GM21423 (cell line): ENCODE data around the gene SLC6A1.

ENCODE experiments used
- ATAC-seq: cut with Tn5 transposase; IDR thresholded peaks from one replicate; pipeline ENCODE4 v1.9.1; 2021; ENCODE audit warnings: mild to moderate bottlenecking, moderate library complexity; ENCODE audit not compliant: unreplicated experiment

The SLC6A1 gene

GRCh38 chr3:10970306-10970960 lies 22.1 kb upstream of the SLC6A1 start:
- ATAC-seq = no peak

GRCh38 chr3:10972072-10972782 lies 20.3 kb upstream of the SLC6A1 start:
- no peak for ATAC-seq

GRCh38 chr3:10973046-10973595 lies 19.4 kb upstream of the SLC6A1 start:
- no peak for ATAC-seq

DNA sequence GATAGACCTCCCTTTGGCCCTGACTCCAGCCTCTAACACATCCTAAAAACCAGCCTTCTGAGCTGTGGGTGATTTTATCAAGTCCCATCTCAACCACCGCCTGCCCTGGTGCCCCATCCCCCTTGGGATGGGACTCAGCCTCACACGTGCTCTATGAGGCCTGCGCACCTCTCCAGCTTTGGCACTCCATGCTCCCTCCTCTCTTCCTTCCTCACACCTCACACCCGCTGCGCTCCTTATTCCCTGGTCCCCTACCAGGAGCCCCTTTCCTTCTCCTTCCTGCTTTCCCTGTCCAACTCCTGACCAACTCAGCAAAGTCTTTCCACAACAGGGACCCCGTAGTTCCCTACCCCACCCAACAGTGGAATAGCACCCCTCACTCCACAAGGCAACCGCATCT lies 18.4 kb upstream of the SLC6A1 start:
- ATAC-seq = no peak

- no peak for ATAC-seq
Measured at GRCh38 chr3:10974746-10975375, 17.7 kb upstream of the SLC6A1 start.

DNA sequence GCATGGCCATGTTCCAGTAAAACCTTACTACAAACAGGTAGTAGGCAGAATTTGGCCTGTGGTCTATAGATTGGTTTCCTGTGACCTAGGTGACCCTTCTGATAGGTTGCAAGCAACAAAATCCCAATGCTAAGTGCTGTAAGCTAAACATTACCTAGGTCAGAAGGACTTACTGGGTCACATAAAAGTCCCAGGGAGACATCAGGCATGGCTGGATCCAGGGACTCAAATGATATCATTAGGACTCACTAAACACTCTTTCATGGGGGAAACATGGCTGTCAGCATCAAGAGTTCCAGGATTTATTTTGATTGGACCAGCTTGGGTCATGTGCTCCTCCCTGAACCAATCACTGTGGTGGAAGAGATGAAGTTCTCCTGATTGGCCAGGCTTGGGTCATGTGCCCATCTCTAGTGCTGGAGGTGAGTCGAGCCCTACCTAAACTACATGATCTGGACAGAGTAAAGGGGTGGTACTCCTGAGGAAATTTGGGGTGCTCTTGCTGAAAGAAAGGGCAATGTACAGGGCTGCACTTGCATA lies 16.8 kb upstream of the SLC6A1 start:
- no peak for ATAC-seq

DNA sequence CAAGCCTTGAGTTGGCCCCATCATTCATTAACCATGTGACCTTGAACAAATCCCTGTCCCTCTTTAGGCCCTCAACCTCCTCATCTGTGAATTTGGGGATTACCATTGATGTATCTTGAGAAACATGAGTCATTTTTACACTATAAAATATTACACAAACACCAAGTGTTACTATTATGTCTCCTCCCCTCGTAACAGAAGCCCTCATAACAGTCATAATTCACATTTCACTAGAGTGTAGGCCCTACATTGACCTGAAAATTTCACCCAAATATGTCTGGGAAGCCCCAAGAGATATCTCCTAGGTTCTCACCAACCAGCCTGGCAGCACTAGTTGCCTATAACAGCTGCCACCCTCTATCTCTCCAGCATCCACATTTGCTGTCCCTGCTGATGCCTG lies 15.8 kb upstream of the SLC6A1 start:
- ATAC-seq = no peak

DNA sequence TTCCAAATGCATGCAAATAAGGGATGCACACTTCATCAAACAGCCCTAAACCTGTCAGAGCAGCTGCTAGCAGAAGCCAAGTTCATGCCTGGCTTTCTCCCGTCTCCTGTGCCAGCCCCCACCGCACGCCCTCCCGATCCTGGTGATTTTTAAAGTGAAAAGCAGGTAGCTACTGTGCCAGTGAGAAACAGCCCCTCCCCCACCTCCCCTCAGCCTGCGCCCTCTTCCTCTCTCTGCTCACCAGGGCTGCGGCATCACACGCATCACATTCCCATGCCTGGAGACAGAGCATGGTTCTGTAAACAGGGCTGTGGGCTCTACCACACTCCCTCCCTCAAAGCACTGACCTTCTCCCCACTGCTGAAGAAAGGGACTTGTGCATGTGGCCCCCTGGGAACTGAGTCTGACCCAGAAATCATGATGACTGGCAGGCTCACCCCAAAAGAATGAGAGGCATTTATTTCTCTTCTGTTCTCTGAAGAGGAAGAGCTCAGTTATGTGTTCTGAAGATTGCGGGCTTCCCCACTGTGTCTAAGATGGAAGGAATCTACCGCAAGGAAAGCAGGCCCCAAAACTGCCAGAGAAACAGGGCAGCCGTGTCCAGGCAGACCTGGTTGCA lies 14.5 kb upstream of the SLC6A1 start:
- no peak for ATAC-seq

- ATAC-seq = no peak
Measured at GRCh38 chr3:10978956-10979355, 13.6 kb upstream of the SLC6A1 start.

DNA sequence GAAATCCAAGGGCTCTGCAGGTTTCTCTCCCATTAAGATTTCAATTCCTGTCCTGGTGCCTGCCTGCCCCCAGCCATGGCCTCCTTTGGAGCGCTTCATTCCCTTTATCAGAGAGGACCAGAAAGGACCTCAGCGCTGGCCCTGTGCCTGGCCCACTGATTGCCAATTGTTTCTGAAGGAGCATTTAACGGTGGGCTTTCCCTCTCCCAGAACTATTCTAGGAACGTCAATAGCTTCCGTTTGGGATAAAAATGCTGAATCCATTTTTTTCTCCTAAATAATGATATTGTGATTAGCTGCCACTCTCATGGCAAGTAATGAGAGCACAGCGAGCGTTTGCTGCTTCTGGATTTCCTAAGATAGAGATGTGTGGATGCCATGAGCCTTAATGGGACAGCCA lies 12.2 kb upstream of the SLC6A1 start:
- no peak for ATAC-seq

DNA sequence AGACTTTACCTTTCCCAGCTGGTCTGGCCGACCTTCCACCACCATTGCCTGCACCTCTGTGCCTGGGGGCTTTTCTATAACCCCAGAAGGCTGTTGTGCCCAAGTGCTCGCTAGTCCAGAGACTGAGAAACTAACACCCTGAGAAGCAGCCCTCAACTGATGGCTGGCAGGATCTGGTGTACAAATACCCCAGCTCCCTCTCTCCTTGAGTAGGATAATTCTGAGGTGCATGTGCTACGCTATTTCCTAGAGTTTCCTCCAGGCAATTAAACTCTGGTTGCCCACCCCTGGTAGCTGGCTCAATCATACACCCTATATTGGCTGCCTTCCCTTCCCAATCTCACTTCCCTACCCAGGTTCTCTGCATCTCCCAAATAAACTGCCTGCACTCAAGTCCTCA lies 11.5 kb upstream of the SLC6A1 start:
- no peak for ATAC-seq

GRCh38 chr3:10981961-10982360 lies 10.6 kb upstream of the SLC6A1 start:
- ATAC-seq = no peak

DNA sequence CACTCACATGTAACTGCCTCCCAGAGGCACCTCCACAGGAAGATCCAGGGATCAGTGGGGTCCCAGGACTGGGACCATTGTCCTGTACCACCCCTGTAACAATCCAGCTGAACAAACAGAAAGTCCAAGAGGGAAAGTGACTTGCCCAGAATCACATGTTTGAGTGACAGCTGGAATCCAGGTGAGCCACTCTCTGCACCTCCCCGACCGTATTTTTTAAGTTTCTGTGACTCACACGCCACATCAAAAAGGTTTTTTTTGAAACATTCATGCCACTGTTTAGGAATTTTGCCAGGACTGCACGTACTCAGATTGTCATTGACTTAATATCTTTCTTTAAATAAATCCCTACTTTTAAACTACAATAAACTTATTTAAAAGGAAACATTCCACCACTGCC lies 9.8 kb upstream of the SLC6A1 start:
- ATAC-seq = no peak

DNA sequence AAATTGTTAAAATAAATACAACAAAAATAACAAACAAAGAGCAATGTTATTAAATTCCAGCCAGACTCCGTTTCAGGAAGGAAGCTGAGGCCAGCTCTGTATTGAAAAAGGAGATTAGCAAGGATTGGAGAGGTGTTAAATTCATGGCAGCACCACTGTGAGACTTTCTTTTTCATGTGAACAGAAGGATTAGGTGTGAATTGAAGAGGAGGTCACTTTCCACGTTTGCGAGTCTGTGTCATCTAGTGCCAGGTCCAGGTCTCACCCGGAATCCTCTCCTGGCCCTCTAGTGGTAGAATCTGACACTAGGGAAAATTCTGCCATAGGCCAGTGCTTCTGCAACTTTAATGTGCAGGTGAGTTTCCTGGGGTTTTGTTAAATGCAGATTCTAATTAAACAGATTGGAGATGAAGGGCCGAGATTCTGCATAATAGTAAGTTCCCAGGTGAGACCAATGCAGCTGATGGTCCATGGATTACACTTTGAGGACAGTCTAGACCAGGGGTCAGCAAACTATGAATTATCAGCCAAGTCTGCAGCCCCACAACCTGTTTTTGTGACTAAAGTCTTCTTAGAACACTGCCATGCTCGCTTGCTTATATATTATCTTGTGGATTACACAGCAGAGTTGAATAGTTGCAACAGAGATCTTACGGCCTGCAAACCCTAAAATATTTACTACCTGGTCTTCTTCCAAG lies 9.2 kb upstream of the SLC6A1 start:
- ATAC-seq = no peak

GRCh38 chr3:10984371-10984896 lies 8.1 kb upstream of the SLC6A1 start:
- ATAC-seq = no peak

DNA sequence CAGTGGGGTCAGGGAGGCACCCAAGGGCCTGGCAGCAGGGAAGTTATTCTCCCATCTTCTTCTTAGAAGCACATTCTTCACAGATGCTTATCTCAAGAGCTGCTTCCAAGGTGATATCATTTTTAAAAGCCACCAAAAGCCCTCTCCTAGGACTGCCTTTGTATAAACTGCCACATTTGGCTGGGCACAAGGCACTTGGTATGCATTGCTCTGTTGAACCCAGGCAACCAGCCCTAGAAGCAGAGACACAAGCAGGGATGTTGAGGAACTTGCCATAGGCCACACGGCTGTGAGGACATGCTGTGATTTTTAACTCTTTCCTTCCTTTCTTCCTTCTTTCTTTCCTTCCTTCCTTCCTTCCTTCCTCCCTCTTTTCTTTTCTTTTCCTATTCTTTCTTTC lies 7.4 kb upstream of the SLC6A1 start:
- no peak for ATAC-seq

DNA sequence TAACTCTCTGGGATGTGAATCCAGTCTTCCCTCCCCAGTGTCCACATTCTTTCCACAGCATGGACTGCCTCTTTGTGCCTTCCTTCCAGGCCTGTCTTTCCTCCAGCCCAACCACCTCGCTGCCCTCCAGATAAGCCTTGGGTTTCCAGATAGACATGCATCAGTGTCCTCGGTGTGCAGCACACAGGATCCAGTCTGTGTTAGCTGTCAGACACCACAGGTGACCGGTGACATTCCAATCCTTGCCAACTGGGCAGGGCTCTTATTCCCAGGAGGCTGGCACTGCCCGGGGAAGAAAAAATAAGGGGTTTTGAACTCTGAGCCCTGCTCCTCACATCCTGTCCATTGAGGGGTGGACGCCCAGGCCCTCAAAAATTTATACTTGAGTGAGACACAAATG lies 6.0 kb upstream of the SLC6A1 start:
- no peak for ATAC-seq

GRCh38 chr3:10988001-10988665 lies 4.4 kb upstream of the SLC6A1 start:
- no peak for ATAC-seq

DNA sequence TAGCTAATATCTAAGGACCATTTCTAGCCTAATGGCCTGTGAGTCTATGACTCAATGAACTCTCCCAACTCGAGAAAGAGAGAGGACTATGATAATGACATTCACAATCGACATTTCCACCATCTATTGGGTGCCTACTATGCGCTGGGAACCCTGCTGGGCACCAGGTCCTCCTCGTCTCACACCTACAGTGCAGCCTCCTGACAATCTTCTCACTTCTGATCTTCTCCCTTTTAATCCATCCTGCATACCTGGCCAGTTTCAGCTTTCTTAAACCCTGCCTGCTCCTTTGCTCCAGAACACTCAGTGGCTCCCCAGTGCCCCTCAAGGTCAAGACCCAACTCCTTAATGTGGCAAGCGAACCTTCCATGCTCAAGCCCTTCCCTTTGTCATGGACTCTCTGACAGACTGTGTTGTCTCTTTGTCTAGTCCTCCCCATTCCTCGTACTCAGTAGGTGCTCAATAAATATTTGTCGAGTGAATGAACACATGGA lies 3.5 kb upstream of the SLC6A1 start:
- no peak for ATAC-seq
